ENCODE data around the gene BEST2. TPM values are rescaled to one million over a fixed set of nuclear protein-coding genes. Genes with fewer than 3 reads are reported as not detected.
"Not testable (repeated sequence)": the region's sequence is repeated elsewhere in the genome, so short reads cannot be mapped to it uniquely, and the experiment has no call there.

Gene BEST2
- total RNA-seq, 1 donor from 2014 or later, result 0.10 TPM

DNA sequence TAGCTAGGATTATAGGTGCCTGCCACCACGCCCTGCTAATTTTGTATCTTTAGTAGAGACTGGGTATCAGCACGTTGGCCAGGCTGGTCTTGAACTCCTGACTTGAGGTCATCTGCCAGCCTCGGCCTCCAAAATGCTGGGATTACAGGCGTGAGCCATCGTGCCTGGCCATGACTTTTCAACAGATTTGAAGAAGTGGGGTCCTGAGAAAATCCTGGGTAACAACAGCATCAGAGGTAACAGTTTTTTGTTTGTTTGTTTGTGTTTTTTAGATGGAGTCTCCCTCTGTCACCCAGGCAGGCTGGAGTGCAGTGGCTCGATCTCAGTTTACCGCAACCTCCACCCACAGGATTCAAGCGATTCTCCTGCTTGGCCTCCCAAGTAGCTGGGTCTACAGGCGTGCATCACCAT lies 43.4 kb downstream of the BEST2 start:
- intact Hi-C loops (cut with micrococcal nuclease), result loop anchor here (5.0 kb wide), 1 partner anchor 183 kb away; the partner anchor contains the start of genes ZNF490 and ZNF791

DNA sequence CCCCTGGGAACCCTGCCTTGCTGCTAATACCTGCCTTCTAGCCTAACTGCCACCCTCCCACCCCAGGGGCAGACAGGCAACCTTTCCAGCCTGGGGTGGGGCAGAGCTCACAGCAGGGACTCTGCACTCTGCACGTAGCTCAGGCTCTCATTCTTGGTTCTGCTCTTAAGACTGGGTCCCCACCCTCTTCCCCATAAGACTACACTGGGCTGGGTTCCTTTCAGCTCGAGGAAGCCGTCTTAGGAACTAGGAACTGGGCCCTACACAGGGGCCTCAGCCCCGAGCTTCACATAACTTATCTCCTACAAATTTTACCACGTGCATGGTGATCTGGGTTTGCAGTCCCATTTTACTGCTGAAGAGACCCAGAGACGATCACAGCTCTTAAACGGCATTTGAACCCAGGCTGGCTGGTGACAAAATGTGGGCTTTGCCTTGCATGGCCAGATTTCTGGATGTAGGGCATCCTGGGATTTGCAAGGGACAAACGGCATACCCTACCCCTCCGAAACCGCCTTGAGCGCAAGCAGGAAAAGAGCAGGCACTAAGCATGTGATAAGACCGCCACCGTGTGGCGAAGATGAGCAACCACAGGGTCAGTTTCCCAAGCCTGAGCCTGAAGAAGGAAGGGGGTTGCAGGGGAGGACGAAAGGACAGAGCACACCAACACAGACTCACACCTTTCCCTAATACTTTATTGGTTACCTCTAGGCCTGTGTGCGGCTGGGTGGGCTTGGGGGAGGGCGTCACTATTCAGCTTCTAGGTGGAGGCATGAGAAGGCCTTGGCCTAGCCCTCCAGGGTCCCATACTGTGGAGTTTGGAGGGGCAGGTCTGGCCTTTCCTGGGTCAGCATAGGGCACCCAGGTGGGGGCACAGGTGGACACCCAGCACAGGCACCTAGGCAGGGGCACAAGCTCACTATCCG lies 44.8 kb downstream of the BEST2 start:
- intact Hi-C loops (cut with micrococcal nuclease), result loop anchor here (1.0 kb wide), 5 partner anchors 19 to 79 kb away; no protein-coding TSS in a partner anchor

DNA sequence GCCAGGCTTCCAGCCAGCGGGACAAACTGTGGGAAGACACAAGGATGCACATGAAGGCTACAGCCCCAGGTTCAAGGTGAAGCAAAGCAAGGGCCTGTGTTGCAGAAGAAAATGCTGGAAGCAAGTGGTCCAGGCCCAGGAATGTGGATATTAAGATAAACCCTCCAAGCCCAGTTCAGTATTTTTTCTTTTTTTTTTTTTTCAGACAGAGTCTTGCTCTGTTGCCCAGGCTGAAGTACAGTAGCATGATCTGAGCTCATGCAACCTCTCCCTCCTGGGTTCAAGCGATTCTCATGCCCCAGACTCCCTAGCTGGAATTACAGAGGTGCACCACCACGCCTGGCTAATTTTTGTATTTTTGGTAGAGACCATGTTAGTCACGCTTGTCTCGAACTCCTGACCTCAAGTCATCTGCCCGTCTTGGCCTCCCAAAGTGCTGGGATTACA lies 45.6 kb downstream of the BEST2 start:
- intact Hi-C loops (cut with micrococcal nuclease), result no loop called here

DNA sequence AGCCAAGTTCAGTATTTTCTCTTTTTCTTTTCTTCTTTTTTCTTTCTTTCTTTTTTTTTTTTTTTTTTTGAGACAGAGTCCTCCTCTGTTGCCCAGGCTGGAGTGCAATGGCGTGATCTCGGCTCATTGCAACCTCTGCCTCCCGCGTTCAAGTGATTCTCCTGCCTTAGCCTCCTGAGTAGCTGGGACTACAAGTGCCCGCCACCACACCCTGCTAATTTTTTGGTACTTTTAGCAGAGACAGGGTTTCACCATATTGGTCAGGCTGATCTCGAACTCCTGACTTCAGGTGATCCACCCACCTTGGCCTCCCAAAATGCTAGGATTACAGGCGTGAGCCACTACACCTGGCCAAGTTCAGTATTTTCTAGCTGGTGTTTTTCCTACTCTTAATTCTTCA lies 46.0 kb downstream of the BEST2 start:
- intact Hi-C loops (cut with micrococcal nuclease), result not testable (repeated sequence)

DNA sequence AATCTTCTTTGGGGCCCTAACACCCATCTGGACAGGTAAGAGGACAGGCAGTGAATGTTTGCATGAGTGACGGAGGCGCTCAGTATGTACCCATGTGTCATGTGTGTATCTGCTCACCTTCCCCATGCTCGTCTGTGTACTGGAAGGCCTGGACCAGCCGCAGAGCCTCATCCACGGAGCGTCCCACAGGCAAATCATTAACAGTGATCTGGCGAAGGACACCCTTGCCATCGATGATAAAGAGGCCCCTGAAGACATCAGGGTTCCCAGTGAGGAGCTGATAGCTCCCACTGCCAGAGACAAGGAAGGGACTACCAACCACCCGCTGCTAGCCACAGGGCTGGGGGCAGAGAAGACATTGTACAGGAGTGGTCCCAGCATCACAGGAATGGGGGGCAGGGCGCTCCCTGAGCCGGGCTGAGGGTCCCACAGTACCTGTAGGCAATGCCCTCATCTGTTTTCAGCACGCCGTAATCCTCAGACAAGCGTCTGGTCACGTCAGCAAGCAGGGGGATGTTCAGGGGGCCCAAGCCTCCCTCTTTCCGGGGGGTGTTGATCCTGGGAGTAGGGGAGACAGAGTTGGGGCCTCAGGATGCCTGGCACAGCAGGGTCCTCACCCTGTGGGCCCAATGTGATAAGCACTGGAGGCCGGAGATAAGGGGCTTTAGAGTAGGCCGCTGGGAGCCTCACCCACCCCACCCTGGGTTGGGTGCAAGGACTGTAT lies 48.3 kb downstream of the BEST2 start:
- intact Hi-C loops (cut with micrococcal nuclease), result loop anchor here (2.0 kb wide), 1 partner anchor 77 kb away; the partner anchor contains the start of gene TNPO2

DNA sequence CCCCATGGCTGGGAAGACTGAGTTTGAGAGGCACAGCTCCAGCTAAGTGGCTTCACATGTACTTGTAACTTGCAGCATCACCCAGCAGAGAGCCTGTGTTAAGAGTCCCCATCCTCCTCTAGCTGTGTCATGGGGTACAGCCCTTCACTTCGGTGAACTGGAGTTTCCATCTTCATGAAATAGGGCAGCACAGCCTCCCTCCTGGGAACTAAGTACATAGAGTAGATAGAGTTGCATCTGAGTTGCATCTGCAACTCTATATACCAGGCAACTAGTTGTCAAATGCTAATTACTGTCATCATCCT lies 48.8 kb downstream of the BEST2 start:
- intact Hi-C loops (cut with micrococcal nuclease), result loop anchor here (2.0 kb wide), 1 partner anchor 78 kb away; the partner anchor contains the start of gene TNPO2

DNA sequence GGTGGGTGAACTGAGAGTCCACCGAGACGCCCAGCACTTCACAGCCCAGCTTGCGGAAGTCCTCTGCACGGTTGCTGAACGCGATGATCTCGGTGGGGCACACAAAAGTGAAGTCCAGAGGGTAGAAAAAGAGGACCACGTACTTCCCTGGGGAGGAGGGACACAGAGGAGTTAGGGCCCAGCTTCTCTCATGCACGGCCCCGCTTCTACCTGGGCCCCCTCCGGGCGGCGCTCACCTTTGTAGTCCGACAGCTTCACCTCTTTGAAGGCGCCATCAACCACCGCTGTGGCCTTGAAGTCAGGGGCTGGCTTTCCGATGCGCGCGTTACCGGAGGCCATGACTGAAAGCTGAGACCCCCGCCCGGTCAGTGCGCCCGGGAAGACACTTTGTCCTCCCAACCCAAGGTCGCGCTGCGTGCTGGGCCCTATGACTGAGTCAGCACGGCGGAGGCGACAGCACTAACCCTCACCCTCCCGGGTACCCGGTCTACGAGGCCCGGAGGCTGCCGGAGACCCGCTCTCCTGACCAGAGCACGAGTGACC lies 49.4 kb downstream of the BEST2 start:
- intact Hi-C loops (cut with micrococcal nuclease), result loop anchor here (1.0 to 2.0 kb wide), 2 partner anchors 41 to 78 kb away; partner anchors contain the start of gene TNPO2

DNA sequence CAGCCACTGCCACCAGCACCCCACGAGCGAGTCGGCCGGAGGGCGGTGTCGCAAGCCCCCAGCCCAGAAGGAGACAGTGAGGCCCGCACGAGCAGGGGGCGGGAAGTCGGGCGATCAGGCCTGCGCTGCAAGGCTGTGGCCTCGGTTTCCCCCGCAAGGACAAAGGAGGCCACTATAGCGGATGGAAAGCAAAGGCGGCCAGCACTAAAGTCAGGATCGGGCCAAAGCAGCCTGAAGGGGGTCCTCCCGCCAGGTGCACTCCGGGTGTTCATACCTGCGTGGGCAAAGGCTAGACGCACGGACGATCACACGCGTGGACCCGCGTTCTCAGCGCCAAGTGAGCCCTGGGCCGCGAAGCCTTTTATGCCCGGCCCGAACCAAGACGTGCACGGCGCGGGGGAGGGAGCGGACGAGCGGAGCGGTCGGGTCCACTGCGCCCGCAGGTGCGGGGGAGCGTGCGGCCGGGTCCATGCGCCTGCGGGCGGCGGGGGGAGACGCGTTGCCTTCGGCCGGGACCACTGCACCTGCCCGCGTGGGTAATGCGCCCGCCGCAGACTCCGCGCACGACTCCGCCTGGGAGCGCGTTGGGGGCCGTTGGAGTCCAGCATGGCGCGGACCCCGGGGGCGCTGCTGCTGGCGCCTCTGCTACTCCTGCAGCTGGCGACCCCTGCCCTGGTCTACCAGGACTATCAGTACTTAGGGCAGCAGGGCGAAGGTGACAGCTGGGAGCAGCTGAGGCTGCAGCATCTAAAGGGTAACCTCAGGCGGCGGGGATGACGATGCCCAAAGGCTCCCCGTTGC lies 50.1 kb downstream of the BEST2 start, which contains the start of the genes PRDX2 and THSD8:
PRDX2 (minus strand) TSS at position 335 of the 801 bp plus-strand sequence. CDS start 539 bp downstream, outside the sequence.
THSD8 (plus strand) TSS at position 604 of the 801 bp plus-strand sequence; CDS start at position 607, 3 bp downstream.
- intact Hi-C loops (cut with micrococcal nuclease), result loop anchor here (1.0 to 2.0 kb wide), 2 partner anchors 41 to 79 kb away; partner anchors contain the start of gene TNPO2

DNA sequence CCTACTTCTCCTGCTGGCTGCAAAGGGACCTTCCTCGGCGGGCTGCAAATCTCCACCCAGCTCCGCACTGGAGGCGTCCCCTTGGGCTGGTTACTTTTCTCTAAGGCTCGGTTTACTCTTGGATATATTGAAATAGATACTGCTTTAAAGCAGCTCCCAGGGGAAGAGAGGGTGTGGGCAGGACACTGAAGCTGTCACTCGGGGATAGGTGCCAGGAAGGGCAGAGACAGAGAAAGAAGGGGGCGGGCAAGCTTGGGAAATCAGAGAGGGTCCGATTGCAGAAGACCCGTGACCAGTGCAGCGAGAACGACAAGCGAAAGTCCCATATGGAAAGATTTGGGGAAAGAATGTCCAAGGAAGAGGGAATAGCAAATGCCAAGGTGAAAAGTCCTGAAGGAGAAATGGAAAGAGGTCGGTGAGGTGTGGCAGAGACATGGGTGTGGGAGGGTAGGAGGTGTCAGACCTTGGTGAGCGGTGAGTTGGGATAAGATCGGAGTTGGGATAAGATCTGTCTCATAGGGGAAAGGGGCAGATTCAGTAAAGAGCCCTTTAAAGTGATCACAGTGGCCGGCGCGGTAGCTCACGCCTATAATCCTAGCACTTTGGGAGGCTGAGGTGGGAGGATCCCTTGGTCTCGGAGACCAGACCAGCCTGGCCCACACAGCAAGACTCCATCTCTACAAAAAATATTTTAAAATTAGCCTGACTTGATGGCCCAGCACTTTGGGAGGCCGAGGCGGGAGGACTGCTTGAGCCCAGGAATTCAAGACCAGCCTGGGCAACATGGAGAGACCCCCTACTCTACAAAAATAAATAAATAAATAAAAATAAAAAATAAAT lies 50.9 kb downstream of the BEST2 start:
- intact Hi-C loops (cut with micrococcal nuclease), result no loop called here

DNA sequence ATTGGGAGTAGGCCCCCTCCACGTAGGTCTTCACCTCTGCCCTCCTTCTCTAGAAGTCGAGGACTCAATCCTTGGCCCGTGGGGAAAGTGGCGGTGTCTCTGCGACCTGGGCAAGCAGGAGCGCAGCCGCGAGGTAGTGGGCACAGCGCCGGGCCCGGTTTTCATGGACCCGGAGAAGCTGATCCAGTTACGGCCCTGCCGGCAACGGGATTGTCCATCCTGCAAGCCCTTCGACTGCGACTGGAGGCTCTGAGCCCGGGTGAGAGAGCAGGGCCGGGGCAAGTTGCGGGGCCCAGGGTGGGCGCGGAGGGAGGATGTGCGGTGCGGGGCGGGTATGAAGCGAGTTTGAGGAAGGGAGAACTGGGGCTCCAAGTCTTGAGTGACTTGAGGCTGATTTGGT lies 52.5 kb downstream of the BEST2 start:
- intact Hi-C loops (cut with micrococcal nuclease), result no loop called here

DNA sequence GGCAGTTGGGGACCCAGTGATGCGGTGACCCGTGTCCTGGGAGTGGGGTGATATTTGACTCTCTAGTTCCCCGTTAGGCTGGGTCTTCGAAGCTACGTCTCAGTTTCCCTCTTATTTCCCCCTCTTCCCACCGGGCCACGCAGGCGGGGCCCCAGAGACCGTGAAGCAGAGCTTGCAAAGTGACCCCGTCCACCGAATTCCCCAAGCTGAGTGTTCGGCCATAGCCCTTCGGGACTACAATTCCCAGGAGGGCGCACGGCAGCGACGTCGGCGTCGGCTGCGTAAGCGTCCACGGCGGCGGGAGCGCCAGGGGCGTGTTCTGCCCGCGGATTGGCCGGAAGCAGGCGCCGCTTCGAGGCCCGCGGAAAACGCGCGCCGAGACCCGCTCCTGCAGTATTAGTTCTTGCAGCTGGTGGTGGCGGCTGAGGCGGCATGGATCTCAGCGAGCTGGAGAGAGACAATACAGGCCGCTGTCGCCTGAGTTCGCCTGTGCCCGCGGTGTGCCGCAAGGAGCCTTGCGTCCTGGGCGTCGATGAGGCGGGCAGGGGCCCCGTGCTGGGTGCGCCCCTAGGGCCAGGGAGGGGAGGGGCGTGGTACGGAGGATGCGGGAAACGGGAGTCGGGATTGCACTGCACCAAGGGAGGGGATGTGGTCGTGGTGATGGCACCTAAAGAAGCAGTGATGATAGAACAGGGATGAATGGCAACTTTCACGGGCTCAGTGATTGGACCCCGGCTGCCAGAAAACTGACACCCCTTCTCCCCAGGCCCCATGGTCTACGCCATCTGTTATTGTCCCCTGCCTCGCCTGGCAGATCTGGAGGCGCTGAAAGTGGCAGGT lies 54.9 kb downstream of the BEST2 start, which contains the start of gene RNASEH2A:
RNASEH2A (plus strand) TSS at position 343 of the 840 bp plus-strand sequence; CDS start at position 433, 90 bp downstream.
- intact Hi-C loops (cut with micrococcal nuclease), result loop anchor here (1.0 kb wide), 2 partner anchors 31 to 69 kb away; partner anchors contain the start of genes GET3 and HOOK2

Other genes with a start within 250 kb of the BEST2 start
- 11.0 and 11.2 TPM in 2 replicates for gene ZNF564, start 200.3 kb upstream of the BEST2 start, total RNA-seq
- 13.1 and 14.8 TPM in 2 replicates for gene ZNF490, start 141.0 kb upstream of the BEST2 start, total RNA-seq
- 31.4 and 34.3 TPM in 2 replicates for gene ZNF791, start 140.9 kb upstream of the BEST2 start, total RNA-seq
- gene MAN2B1, start 85.0 kb upstream of the BEST2 start, total RNA-seq, result 189 and 197 TPM in 2 replicates
- gene WDR83, start 85.0 kb upstream of the BEST2 start, total RNA-seq, result 19.2 and 20.1 TPM in 2 replicates
- 108 and 121 TPM in 2 replicates for gene DHPS, start 69.9 kb upstream of the BEST2 start, total RNA-seq
- not detected in 2 replicates for gene GNG14, start 63.8 kb upstream of the BEST2 start, total RNA-seq
- 5.0 and 6.1 TPM in 2 replicates for gene FBXW9, start 55.2 kb upstream of the BEST2 start, total RNA-seq
- 86.1 and 87.4 TPM in 2 replicates for gene TNPO2, start 27.9 kb upstream of the BEST2 start, total RNA-seq
- gene TRIR, start 17.1 kb upstream of the BEST2 start, total RNA-seq, result 180 and 185 TPM in 2 replicates
- 66.7 and 69.3 TPM in 2 replicates for gene GET3, start 14.3 kb upstream of the BEST2 start, total RNA-seq
- gene HOOK2, start 23.8 kb downstream of the BEST2 start, total RNA-seq, result 16.5 and 17.9 TPM in 2 replicates
- gene JUNB, start 39.7 kb downstream of the BEST2 start, total RNA-seq, result 309 and 316 TPM in 2 replicates
- gene PRDX2, start 50.0 kb downstream of the BEST2 start, total RNA-seq, result 300 and 302 TPM in 2 replicates
- 13.0 and 24.6 TPM in 2 replicates for gene THSD8, start 50.3 kb downstream of the BEST2 start, total RNA-seq
- 24.3 and 30.5 TPM in 2 replicates for gene RNASEH2A, start 54.8 kb downstream of the BEST2 start, total RNA-seq
- not detected in 2 replicates for gene RTBDN, start 82.8 kb downstream of the BEST2 start, total RNA-seq
- 0.49 and 1.1 TPM in 2 replicates for gene MAST1, start 86.7 kb downstream of the BEST2 start, total RNA-seq
- gene DNASE2, start 129.7 kb downstream of the BEST2 start, total RNA-seq, result 29.5 and 32.6 TPM in 2 replicates
- gene KLF1, start 135.4 kb downstream of the BEST2 start, total RNA-seq, result 0.22 and 0.41 TPM in 2 replicates
- gene GCDH, start 139.4 kb downstream of the BEST2 start, total RNA-seq, result 48.0 and 49.5 TPM in 2 replicates
- gene SYCE2, start 167.5 kb downstream of the BEST2 start, total RNA-seq, result 1.9 and 2.8 TPM in 2 replicates
- 108 and 117 TPM in 2 replicates for gene FARSA, start 181.9 kb downstream of the BEST2 start, total RNA-seq
- gene CALR, start 186.8 kb downstream of the BEST2 start, total RNA-seq, result 1,347 and 1,385 TPM in 2 replicates
- gene RAD23A, start 194.1 kb downstream of the BEST2 start, total RNA-seq, result 113 and 115 TPM in 2 replicates
- 16.6 and 17.9 TPM in 2 replicates for gene GADD45GIP1, start 205.4 kb downstream of the BEST2 start, total RNA-seq
- gene DAND5, start 217.8 kb downstream of the BEST2 start, total RNA-seq, result 0.10 TPM in 1 of 2 replicates, not detected in the other
- gene NFIX, start 243.7 kb downstream of the BEST2 start, total RNA-seq, result 0.96 and 1.1 TPM in 2 replicates